Tibial nerve (tissue), 4 donors: ENCODE measurements around the gene PHTF2. TPM values are rescaled to one million over a fixed set of nuclear protein-coding genes. Genes with fewer than 3 reads are reported as not detected.
"Not testable (repeated sequence)": the region's sequence is repeated elsewhere in the genome, so short reads cannot be mapped to it uniquely, and the experiment has no call there.

Experiments
- DNase-seq, 2 donors: peaks; one replicate each; pipeline ENCODE4 v3.0.0-alpha.2; 2019; ENCODE audit warnings: low spot score in 2 of 2
- H3K27ac ChIP-seq, 4 donors: fragments of 200-600 bp; sonication (generic) in 3 of 4; one replicate each; pipeline ENCODE4 v1.5.1; 2017 to 2019; ENCODE audit warnings: mild to moderate bottlenecking in 1 of 4
- H3K27me3 ChIP-seq, 2 donors: fragments of 200-600 bp; sonication (generic) in 1 of 2; one replicate each; pipeline versions ENCODE4 v1.5.1 to v1.6.0; 2017 to 2019
- H3K36me3 ChIP-seq, 3 donors: fragments of 200-600 bp; sonication (generic); one replicate each; pipeline ENCODE4 v1.5.1; 2018 to 2019
- H3K4me1 ChIP-seq, 4 donors: fragments of 200-600 bp; sonication (generic) in 3 of 4; one replicate each; pipeline ENCODE4 v1.5.1; 2017 to 2019
- H3K4me3 ChIP-seq, 4 donors: fragments of 200-600 bp; sonication (generic) in 3 of 4; one replicate each; pipeline ENCODE4 v1.5.1; 2017 to 2019; ENCODE audit warnings: mild to moderate bottlenecking in 1 of 4, moderate library complexity in 1 of 4
- H3K9me3 ChIP-seq, 4 donors: fragments of 200-600 bp; sonication (generic) in 3 of 4; one replicate each; pipeline ENCODE4 v1.5.1; 2017 to 2019
- EP300 ChIP-seq, 2 donors: sonication (generic); formaldehyde crosslinking; IDR thresholded peaks; one replicate each; pipeline ENCODE4 v1.6.1; 2017; ENCODE audit warnings: antibody characterized with exemption in 2 of 2, mild to moderate bottlenecking in 1 of 2
- POLR2A ChIP-seq, 2 donors: fragments of 450-650 bp; IDR thresholded peaks; one replicate each; pipeline ENCODE4 v1.6.1; 2017; ENCODE audit warnings: antibody characterized with exemption in 2 of 2, mild to moderate bottlenecking in 2 of 2, moderate library complexity in 2 of 2
- WGBS, 2 donors: methylation state at CpG; one replicate each; pipeline ENCODE4 v1.1.5; 2018; 5-methylcytosine and 5-hydroxymethylcytosine counted together
- total RNA-seq, 4 donors: library from RNA; depleted of rRNA; stranded (reverse); fragments of >200 nt; gene quantifications; one replicate each; pipeline ENCODE4 v1.1.0, GENCODE V29; 2016
- TF ChIP-seq, protein P1 (sequence below), 5 experiments: fragments of 200-600 bp in 3 of 5; fragments of 450-650 bp in 2 of 5; sonication (generic) in 3 of 5; IDR thresholded peaks; one replicate each; pipeline ENCODE4 v1.5.1; 2016 to 2019; ENCODE audit warnings: antibody characterized with exemption in 5 of 5, mild to moderate bottlenecking in 3 of 5, moderate library complexity in 2 of 5

PHTF2 gene
- total RNA-seq, 4 donors from 2014 or later: 12.6 to 16.5 (median 14.7) TPM

DNA sequence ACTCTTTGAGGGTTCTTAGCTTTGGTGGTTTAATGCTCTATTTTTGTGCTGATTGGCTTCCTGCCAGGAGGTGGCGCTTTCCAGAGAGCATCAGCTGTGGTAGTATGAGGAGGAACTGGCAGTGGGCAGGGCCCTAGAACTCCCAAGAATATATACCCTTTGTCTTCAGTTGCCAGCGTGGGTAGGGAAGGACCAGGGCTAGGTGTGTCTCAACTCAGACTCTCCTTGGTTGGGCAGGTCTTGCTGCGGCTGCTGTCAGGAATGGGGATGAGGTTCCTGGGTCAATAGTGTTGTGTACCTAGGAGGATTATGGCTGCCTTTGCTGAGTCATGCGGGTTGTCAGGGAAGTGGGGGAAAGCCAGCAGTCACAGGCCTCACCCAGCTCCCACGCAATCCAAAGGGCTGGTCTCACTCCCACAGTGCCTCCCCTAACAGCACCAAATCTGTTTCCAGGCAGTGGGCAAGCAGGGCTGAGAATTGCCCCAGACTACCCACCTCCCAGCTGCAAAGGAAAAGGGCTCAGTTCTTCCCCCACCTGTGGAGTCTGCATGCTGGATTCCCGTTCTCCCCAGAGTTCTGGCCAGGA is 191.5 kb downstream of the PHTF2 start:
- no peaks in the 10 kb centered on the region for H3K4me1 ChIP-seq
- H3K36me3 ChIP-seq: no peaks in the 10 kb centered on the region
- H3K27me3 ChIP-seq: no peaks in the 10 kb centered on the region
- no peak for DNase-seq
- TF ChIP-seq, protein P1, sequence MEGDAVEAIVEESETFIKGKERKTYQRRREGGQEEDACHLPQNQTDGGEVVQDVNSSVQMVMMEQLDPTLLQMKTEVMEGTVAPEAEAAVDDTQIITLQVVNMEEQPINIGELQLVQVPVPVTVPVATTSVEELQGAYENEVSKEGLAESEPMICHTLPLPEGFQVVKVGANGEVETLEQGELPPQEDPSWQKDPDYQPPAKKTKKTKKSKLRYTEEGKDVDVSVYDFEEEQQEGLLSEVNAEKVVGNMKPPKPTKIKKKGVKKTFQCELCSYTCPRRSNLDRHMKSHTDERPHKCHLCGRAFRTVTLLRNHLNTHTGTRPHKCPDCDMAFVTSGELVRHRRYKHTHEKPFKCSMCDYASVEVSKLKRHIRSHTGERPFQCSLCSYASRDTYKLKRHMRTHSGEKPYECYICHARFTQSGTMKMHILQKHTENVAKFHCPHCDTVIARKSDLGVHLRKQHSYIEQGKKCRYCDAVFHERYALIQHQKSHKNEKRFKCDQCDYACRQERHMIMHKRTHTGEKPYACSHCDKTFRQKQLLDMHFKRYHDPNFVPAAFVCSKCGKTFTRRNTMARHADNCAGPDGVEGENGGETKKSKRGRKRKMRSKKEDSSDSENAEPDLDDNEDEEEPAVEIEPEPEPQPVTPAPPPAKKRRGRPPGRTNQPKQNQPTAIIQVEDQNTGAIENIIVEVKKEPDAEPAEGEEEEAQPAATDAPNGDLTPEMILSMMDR (IDR thresholded peaks at IDR 0.05): no peak
- TF ChIP-seq POLR2A (IDR thresholded peaks at IDR 0.05) (no peak), EP300 (IDR thresholded peaks at IDR 0.05) (no peak)
- H3K4me3 ChIP-seq: no peak overlapping the region
- H3K9me3 ChIP-seq: no peaks in the 10 kb centered on the region
- 78 to 82% methylated on average over 6 of the region's 6 CpGs for WGBS, 2 donors
- H3K27ac ChIP-seq: no peak overlapping the region

DNA sequence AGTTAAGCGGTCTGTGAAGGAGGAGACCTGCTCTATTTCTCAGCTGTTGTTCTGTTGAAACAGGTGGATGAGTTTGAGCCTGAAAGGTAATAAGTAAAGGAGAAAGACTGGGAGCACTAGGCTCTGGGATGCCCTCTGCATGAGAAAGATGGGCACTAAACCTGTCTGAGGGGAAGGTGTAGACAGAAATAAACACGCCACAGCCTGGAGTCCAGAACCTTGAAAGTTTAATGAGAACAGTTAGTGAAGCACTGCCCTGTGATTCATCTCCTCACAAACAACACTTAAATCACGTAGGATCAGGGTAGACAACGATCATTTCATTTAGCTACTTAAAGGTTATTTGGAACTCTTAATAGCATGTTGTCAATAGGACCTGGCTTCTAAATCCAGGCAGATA is 193.1 kb downstream of the PHTF2 start:
- H3K4me1 ChIP-seq: no peaks in the 10 kb centered on the region
- TF ChIP-seq EP300 (IDR thresholded peaks at IDR 0.05) (no peak), POLR2A (IDR thresholded peaks at IDR 0.05) (no peak)
- TF ChIP-seq, protein P1 (IDR thresholded peaks at IDR 0.05): no peak
- no peaks in the 10 kb centered on the region for H3K27me3 ChIP-seq
- no peak for DNase-seq
- H3K27ac ChIP-seq: no peak overlapping the region
- no peaks in the 10 kb centered on the region for H3K36me3 ChIP-seq
- no peaks in the 10 kb centered on the region for H3K9me3 ChIP-seq
- WGBS, 2 donors: 83 to 84% methylated on average over 4 of the region's 4 CpGs
- H3K4me3 ChIP-seq: no peak overlapping the region

DNA sequence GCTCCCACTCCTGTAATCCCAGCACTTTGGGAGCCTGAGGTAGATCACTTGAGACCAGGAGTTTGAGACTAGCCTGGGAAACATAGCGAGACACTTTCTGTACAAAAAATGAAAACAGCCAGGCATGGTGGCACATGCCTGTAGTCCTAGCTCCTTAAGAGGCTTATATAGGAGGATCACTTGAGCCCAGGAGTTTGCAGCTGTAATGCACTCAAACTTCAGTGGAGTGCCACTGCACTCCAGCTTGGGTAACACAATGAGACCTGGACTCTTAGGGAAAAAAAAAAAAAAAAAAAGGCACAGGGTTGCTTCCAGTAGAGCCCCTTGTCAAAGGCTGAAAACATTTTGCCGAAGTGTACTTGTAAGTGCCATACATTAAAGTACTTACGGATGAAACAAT is 195.3 kb downstream of the PHTF2 start:
- Histone ChIP-seq H3K4me3 (no peak overlapping the region), H3K9me3 (no peaks in the 10 kb centered on the region), H3K27me3 (no peaks in the 10 kb centered on the region), H3K36me3 (no peaks in the 10 kb centered on the region), H3K4me1 (no peaks in the 10 kb centered on the region), H3K27ac (no peak overlapping the region)
- no peak for TF ChIP-seq POLR2A (IDR thresholded peaks at IDR 0.05)
- TF ChIP-seq, protein P1 (IDR thresholded peaks at IDR 0.05): no peak
- no peak for TF ChIP-seq EP300 (IDR thresholded peaks at IDR 0.05)
- DNase-seq: no peak
- WGBS, 2 donors: 93 to 94% methylated on average over 3 of the region's 3 CpGs

DNA sequence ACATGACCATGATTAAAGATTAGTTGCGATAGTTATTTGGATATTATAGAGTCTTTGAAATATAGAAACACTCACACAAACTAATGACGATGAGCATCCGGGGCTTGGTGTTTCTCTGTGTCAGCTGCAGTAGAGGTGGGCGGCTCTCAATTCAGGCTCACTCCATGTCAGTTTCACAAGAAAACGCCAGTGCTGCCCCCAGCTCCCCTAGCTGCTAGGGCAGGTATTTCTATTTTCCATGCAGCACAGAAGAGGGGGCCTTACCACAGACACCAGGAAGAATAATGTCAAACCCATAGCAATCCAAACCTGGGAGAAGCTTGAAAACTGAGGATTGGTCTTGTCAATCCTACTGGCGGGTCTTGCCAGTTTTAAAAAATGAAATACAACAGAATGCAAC is 197.1 kb downstream of the PHTF2 start:
- no peak for TF ChIP-seq POLR2A (IDR thresholded peaks at IDR 0.05)
- TF ChIP-seq EP300 (IDR thresholded peaks at IDR 0.05): no peak
- TF ChIP-seq, protein P1 (IDR thresholded peaks at IDR 0.05): no peak
- H3K4me1 ChIP-seq: no peaks in the 10 kb centered on the region
- WGBS, 2 donors: 62 to 68% methylated on average over 6 of the region's 6 CpGs
- H3K9me3 ChIP-seq: no peaks in the 10 kb centered on the region
- H3K4me3 ChIP-seq: no peak overlapping the region
- no peak overlapping the region for H3K27ac ChIP-seq
- no peak for DNase-seq
- no peaks in the 10 kb centered on the region for H3K27me3 ChIP-seq
- H3K36me3 ChIP-seq: no peaks in the 10 kb centered on the region

DNA sequence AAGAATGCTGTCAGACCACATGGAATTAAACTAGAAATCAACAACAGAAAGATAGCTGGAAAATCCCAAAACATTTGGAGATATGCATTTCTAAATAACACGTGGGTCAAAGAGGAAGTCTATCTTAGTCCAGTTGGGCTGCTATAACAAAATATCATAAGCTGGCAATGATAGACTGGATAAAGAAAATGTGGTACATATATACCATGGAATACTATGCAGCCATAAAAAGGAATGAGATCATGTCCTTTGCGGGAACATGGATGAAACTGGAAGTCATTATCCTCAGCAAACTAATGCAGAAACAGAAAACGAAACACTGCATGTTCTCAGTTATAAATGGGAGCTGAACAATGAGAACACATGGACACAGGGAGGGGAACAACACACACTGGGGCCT is 200.6 kb downstream of the PHTF2 start:
- H3K4me1 ChIP-seq, DNase-seq: not testable (repeated sequence)
- 72 to 86% methylated on average over 3 of the region's 3 CpGs for WGBS, 2 donors

DNA sequence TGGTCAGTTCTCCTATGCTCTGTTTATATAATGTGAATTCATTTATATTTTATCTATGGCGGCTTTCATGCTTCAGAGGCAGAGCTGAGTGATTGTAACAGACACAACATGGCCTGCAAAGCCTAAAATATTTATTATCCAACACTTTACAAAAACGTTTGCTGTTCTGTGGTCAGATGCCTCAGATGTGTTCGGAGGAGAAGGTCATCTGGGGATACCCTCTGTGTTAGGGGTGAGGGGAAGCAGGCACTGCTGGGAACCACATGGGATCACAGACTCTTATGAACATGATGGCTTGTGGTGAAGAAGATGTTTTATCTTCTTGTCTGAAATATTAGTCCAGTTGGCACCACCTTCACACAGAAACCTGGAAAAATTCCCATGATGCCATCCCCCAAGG is 203.4 kb downstream of the PHTF2 start:
- H3K36me3 ChIP-seq: no peaks in the 10 kb centered on the region
- DNase-seq: no peak
- H3K27ac ChIP-seq: no peak overlapping the region
- 48 to 56% methylated on average over 3 of the region's 3 CpGs for WGBS, 2 donors
- no peak overlapping the region for H3K4me3 ChIP-seq
- no peaks in the 10 kb centered on the region for H3K9me3 ChIP-seq
- H3K4me1 ChIP-seq: no peaks in the 10 kb centered on the region
- no peaks in the 10 kb centered on the region for H3K27me3 ChIP-seq
- TF ChIP-seq EP300 (IDR thresholded peaks at IDR 0.05): no peak

More for the DNA sequence above, 200.6 kb downstream of the PHTF2 start:
- not testable (repeated sequence) for H3K4me3 ChIP-seq, H3K36me3 ChIP-seq, H3K27me3 ChIP-seq, H3K9me3 ChIP-seq, H3K27ac ChIP-seq
